Posterior cingulate gyrus (tissue), 11 donors: ENCODE results near the gene CCM2.

Experiments used
- DNase-seq, 10 donors: peaks; one replicate each; pipeline versions ENCODE4 v3.0.0 to v3.0.0-alpha.2; 2020 to 2021; ENCODE audit warnings: mixed read lengths in 3 of 10
- intact Hi-C: fragments of 100-400 bp; cut with DNase I; formaldehyde crosslinking; loops from one replicate; pipeline ENCODE4 v1.15.1; 2023

CCM2 gene

DNA sequence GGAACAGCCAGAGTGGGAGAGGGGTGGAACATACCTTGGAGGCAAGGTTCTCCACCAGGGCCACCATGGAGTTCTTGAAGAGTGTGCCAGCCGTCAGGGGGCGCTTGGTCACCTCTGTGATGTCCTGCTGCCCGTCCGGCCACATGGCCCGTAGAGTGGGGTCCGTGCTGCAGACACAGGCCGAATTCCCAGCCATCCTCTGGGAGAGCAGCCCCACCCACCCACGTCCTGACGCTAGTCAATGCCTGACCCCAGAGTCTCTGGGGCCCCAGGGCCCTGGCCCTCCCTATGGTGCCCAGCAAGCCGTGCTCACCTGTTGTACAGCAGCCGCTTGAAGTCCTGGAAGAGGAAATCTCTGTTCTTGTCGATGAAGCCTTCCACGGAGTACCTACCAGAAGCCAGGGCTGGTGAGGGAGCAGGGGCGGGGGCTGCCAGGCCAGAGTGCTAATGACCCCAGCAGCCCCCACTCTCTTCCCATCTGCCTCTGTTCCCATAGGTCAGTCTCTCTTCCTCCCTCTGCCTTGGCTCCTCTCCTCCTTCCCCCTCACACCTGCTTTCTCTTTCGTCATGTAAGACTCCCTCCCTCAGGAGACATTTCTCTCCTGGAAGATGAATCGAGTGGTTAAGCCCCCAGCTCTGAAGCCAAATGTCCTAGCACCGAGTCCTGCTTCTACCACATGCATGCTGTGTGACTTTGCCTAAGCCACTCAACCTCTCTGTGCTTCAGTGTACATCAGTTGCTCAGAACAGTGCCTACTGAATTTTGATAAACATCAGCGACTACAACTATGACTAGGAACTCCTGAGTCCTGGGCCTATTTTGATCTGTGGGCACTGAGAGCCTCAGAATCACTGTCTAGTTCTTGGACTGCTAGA, 32.2 kb upstream of the CCM2 start:
- intact Hi-C loops: no loop called here
- DNase-seq: peak in 1 of 10 donors; percentile 84

- DNase-seq: peak in 3 of 10 donors; percentile 15 to 34 (median 16)
- intact Hi-C loops: no loop called here
Measured at GRCh38 chr7:44969049-44969700, 30.8 kb upstream of the CCM2 start.

- DNase-seq: peak in 3 of 10 donors; percentile 27 to 79 (median 48)
- intact Hi-C loops: no loop called here
Measured at GRCh38 chr7:44969701-44970522, 30.1 kb upstream of the CCM2 start.

DNA sequence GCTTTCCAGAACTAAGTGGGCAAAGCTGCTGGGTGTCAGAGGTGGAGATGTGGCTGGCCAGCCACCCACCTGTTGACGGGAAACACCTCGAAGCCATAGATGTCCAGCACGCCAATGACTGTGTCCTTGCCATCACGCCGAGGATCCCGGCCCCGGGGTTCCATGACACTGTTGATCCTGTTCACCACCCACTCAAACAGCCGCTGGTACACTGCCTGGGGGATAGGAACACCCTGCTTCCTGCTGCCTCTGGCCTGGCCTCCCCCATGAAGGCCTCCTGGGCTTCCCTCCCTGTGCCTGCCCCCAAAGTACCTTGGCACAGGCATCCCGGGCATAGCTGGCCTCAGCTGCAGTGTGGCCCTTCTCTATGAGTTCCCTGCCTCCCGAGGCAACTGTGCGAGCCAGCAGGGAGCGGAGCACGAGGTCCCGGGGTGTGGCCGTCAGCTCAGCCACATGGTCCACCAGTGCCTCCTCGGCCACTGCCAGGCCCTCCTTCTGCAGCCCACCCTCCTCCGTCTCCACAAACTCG, 29.4 kb upstream of the CCM2 start:
- intact Hi-C loops: no loop called here
- peak in 3 of 10 donors; percentile 46 to 73 (median 60) for DNase-seq

GRCh38 chr7:44971188-44971901, 28.7 kb upstream of the CCM2 start:
- peak in 3 of 10 donors; percentile 48 to 66 (median 53) for DNase-seq
- intact Hi-C loops: no loop called here

DNA sequence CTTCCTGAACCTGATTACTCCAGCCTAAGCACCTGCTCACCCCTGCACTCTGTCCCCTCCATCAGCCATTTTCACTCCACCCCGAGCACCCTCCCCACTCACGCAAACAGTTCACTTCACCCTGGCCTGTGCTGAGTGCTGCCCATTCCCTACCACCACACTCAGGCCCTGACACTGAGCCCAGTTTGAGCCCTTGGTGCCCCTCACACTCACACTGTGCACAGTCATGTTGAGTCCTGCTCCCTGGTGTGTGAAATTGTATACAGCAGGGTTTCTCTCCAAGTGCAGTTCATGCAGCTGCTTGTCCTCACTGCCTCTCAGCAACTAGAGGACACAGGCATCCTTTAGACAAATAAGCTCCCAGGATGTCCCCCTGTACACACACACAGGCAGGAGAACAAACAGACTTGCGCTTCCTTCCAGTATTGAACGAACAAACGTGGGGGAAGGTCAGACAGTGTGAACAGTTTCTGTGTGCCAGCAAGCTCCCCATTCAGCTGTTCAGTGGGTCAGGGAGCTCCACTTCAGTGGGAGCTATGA, 28.0 kb upstream of the CCM2 start:
- DNase-seq: peak in 2 of 10 donors; percentile 2 to 46
- intact Hi-C loops: no loop called here

- intact Hi-C loops: no loop called here
Measured at GRCh38 chr7:44972562-44972961, 27.4 kb upstream of the CCM2 start.

DNA sequence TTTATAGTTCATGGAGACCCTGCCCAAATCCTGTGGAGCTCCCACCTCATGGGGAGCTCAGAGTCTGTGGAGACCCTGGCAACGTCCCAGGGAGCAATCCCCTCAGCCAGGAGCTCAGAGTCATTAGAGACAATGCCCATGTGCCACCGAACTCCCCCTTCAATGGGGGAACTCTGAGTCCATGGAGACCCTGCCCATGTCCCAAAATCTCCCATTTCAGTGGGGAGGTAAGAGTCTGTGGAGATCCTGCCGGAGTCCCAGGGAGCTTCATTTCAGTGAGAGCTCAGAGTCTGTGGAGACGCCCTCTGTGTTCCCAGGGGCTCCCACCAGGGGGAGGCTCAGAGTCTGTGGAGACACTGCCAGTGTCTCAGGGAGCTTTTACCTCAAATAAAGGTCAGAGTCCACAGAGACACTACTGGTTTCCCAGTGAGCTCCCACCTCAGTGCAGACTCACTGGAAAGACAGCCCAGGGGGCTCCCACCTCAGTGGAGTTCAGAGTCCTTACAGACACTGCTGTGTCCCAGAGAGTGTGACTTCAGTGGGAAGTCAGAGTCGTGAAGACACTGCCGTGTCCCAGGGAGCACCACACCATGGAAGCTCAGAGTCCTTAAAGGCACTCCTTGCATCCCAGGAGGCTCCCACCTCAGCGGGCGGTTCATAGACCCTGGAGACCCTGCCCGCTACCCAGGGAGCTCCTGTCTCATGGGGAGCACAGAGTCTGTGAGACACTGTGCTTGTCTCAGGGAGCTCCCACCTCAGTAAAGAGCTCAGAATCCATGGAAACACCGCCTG, 26.2 kb upstream of the CCM2 start:
- peak in 5 of 10 donors; percentile 43 to 90 (median 79) for DNase-seq
- intact Hi-C loops: no loop called here

More at GRCh38 chr7:44972562-44972961, 27.4 kb upstream of the CCM2 start:
- DNase-seq: peak in 2 of 10 donors; percentile 10 to 59

GRCh38 chr7:44974549-44974948, 25.5 kb upstream of the CCM2 start:
- intact Hi-C loops: no loop called here
- DNase-seq: peak in 3 of 10 donors; percentile 56 to 73 (median 57)

DNA sequence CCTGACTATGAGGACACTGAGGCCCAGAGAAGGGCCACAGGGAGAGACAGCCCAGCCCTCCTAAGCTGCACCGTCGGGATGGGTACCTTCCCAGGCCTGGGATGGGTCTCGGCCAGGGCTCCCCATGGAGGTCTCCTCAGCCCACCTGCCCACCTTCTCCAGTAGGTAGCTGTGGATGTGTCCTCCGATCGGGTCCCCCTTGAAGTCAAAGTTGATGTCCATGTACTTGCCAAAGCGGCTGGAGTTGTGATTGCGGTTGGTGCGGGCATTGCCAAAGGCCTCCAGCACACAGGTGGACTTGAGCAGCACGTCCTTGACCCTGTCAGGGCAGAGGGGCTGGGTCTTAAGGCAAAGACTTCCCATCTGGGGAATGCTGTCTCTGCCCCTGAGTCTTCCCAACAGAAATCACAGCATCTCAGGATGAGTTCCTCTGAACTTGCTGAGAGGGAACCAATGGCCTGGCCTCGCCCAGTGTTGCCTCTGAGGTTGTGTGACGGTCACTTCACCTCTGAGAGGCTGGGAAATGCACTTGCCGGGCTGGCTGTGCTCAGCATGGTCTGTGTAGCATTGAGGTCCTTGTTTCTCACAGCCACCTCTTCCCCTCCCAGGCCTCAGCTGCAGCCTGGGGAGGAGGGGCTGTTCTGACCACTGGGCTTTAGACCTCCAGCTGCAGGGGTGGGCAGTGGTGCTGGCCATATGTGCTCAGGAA, 24.5 kb upstream of the CCM2 start:
- peak in 2 of 10 donors; percentile 52 to 55 for DNase-seq
- intact Hi-C loops: no loop called here

DNA sequence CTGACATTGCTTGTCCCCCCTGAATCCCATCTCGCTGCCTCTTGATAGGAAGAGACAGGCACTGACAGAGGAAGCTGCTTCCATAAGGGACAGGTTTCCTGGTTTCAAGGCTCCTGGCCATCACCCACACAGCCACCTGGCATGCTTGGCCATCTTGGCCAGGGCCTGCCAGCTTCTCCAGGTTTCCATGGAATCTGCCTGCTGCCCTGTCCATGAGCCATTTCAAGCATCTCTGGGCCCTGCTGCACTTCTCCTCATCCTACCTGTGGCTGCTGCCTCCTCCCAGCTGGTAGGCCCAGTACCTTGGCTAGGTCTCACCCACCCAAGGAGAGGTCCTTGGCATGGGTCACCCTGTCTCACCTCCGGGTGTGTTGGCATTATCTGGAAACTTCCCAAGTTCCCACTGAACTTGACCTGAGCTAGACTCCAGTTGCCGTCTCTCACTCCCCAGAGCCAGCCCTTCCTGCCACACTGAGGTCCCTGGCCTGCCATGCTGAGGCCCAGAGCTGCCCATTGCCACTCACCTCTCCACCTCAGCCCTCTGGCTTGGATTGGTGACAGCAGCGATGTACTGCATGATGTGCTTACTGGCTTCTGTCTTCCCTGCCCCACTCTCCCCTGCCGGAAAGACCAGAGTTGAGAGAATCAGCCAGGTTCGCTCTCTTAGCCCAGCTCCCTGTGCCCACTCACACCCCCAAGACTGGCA, 23.8 kb upstream of the CCM2 start:
- peak in 3 of 10 donors; percentile 72 to 87 (median 84) for DNase-seq
- intact Hi-C loops: no loop called here

DNA sequence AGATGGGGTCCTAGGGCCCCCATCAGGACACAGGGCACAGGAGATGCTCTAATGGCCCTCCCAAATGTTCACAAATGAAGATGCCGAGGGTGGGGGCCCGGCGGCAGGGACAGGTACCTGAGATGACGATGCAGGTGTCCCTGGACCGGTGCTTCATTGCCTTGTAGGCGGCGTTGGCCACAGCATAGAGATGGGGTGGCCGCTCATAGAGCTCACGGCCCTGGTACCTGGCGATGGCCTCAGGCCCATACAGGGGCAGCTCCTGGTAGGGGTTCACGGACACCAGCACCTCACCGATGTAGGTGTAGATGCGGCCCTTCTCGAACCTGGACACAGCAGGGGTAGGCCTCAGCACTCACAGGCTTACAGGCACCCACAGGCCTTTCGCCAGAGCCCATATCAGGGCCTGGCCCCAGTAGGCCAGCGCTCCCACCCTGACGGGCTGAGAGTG, 23.2 kb upstream of the CCM2 start:
- peak in 3 of 10 donors; percentile 29 to 72 (median 66) for DNase-seq
- intact Hi-C loops: no loop called here

- intact Hi-C loops: no loop called here
- DNase-seq: peak in 2 of 10 donors; percentile 14 to 43
Measured at GRCh38 chr7:44977304-44977958, 22.6 kb upstream of the CCM2 start.

DNA sequence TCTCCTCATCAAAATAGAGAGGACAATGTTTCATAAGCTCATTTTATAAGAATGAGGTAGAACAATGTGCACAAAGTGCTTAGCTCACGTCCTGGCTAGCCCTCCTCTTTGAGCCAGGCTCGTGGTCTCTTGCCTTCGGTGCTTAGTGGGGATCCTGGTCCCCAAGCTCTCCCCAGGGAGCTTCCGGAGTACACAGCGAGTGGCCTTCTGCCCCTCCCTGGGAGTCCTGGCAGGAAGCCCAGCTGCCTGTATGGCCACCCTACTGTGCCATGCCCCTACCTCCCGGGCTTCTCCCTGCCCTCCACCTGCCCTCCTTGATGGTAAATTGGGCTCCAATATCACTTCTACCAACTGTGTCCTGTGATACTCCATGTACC, 22.1 kb upstream of the CCM2 start:
- intact Hi-C loops: no loop called here
- DNase-seq: peak in 2 of 10 donors; percentile 29 to 67

DNA sequence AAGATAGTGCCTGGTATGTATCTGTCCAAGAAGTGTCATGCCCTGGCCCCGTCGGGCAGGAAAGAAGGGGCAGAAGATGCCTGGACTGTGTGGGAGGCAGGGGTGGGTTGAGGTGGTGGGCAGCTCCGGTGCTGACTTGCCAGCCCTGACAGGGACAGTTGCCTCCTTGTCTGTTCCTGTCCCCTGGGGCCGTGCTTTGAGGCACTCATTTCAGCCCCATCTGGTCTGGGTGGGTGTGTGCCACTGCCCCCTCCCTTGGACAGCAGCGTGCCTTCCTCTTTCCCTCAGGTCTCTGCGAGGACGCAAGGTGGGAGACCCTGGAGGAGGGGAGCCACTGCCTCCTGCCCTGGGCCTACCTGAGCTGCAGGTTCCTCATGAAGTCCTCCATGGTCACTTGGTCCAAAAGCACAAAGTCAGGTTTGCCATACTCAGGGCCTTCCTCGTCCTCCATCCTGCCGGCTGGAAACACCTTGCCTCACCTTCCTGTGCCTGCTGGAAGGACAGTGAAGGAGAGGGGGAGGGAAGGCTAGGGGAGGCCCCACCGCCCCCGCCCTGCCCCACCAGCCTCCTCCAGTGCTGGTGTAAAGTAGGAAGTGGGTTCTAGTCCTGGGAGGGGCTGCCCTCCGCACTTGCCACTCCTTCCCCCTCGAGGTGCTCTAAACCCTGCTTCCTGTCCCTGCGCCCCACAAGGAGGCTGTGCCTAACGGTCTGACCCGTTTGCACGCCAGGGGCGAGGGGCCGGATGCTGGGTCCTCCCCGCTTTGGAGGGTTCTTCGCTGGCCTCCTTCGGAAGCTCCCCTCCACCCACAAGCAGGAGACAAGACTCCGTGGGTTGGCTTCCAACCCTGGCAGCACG, 21.3 kb upstream of the CCM2 start, which contains the start of gene MYO1G:
TSS of gene MYO1G (minus strand) at position 505 of the 856 bp plus-strand sequence. CDS start at position 451, 54 bp downstream.
- intact Hi-C loops: no loop called here

More for the DNA sequence above, 21.3 kb upstream of the CCM2 start, which contains the start of gene MYO1G:
- peak in 3 of 10 donors; percentile 59 to 79 (median 77) for DNase-seq
